Epidermal melanocyte (primary cell): Measurements from ENCODE around the gene AFAP1.
A peak's percentile ranks its signal among the peaks of the same experiment; 100 is the strongest.

ENCODE experiments used
- DNase-seq: peaks from one replicate; pipeline ENCODE4 v3.0.0; 2011; ENCODE audit warnings: low spot score; ENCODE audit not compliant: insufficient read length

The AFAP1 gene

GRCh38 chr4:7719354-7720174 is 220.1 kb downstream of the AFAP1 start:
- peak; percentile 76 for DNase-seq

DNA sequence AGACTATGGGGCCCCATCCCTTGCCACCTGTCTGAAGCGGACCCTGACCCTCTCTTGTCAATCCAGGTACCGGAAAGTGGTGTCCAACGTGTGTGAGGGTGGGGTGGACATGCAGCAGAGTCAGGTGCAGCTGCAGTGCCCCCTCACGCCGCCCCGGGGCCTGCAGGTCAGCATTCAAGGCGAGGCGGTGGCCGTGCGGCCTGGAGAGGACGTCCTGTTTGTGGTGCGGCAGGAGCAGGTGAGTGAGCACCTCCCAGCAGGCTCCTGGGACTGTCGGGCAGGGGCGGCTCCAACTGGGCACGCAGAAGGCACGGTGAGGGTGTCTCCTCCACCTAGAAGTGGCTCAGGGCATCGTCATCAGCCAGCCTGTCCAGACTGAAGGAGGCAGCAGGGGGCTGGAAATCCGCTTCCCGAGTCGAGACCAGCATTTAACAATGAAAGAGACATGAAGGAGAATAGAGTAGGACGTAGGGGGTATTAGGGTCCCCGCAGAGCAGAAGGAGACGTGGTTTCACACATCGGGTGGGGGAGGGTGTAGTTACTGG is 221.6 kb downstream of the AFAP1 start:
- no peak for DNase-seq

GRCh38 chr4:7717161-7717560 is 222.5 kb downstream of the AFAP1 start:
- no peak for DNase-seq

DNA sequence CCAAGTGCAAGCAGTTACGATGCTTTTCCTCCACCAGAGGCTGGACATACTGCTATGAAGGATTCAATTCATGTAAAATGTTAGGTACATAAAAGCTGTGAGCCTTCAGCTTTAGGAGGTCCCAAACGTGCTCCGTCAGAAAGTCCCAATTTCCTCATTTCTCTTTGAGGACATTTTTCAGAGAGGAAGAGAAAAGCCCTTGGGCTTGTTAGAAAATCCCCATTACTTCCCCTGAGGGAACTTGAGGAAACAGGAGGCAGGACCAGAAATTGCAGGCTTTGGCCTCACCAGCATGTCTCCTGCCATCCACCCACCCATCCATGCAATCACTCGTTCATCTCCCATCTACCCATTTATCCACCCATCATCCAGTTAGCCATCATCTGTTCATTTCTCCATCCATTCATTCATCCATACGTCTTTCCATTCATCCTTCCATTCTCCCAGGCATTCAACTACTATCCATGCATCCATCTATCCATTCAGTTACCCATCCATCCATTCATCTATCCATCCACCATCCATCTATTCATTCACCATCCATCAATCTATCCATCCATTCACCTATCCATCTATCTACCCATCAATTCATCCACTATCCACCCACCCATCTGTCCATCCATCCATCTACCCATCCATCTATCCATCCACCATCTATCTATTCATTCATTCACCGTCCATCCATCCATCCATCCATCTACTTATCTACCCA is 223.5 kb downstream of the AFAP1 start:
- no peak for DNase-seq

GRCh38 chr4:7715271-7716009 is 224.2 kb downstream of the AFAP1 start:
- no peak for DNase-seq

GRCh38 chr4:7714738-7715137 is 224.9 kb downstream of the AFAP1 start:
- no peak for DNase-seq

DNA sequence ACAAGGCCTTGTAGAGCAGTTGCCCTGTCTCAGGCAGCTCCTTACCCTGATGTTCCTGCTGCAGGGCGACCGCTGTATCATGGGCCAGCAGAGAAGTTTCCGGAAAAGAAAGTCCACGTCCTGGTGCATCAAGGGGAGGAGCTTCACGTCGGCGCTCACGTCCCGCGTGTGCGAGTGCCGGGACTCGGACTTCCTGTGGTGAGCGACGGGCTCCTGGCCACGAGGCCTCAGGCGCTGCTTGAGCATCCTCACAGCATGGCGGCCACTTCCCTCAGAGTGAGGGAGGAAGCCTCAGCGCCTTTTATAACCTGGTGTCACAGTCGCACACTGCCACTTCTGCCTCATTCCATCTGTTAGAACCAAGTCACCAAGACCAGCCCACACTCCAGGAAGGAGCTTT is 225.5 kb downstream of the AFAP1 start:
- DNase-seq = no peak

DNA sequence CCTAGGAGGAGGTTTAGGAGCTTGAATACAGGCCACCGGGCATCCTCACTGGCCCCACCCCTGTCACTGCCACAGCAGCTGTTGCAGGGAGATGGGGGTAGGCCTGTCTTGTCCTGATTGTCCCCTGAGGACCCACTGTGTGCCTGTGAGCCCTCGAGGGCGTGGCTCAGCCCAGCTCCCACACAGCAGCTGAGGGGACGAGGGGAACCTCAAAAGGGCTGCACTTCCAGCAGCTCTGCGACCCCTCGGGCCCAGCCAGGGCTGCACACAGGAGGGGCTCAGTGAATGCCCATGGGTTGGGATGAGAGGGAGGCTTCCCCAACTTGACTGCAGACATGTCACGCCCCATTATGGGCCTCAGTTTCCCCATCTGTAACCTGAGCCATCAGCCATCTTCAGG is 225.9 kb downstream of the AFAP1 start:
- DNase-seq = no peak

DNA sequence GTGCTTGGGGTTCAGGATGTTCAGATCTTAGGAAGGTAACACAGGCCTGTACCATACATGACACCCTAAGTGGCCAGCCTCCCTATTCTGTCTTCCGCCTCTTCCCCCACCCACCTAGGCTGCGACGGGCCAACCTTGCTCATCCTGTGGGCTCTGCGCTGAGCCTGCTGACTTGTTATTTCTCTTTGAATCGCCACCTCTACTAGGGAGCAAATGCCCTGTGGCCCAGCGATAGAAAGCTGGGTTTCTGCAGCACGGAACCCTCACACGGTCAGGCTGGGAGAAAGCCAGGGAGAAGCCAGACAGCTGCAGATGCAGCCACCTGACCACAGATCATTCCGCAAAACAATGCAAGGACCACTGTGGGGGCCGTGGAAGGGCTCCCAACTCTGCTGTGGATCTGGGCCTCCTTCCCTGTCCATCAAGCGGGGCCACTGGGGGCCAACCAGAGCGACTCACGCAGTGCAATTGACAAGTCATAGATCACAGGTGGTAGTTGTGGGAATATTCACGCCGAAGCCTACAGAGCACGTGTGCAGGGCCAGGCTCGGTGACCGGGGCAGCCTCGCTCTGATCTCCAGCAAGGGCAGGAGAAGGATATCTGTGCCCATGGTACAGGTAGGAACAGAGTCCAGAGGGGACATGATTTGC is 227.5 kb downstream of the AFAP1 start:
- no peak for DNase-seq

DNA sequence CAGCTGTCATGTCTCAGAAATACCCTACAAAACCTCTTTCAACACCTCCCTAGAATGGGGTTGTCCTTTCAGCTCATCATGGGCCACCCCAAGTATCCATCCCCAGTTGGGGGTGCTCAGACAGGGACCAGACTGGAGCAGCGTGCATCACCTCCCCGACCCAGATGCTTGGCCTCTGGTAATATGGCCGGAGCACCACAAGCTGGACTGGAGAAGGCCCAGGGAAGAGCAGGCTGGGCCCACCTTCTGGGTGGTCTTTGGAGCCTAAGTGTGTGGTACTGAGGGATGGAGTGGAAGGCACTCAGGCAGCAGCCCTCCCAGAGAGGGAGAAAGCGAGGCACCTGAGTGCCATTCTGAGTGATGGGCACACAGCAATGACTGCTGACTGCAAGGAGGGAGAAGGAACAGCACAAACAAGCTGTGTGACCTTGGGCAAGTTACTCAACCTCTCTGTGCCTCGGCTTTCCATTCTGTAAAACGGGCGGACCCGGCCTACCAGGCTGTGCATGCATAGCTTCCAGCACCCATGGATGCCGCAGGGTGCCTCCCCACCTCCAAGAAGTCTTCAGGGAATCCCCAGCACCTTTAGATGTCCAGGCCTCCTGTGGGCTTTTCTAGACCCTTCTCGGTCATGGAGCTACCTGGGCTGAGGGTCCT is 228.2 kb downstream of the AFAP1 start:
- DNase-seq = no peak

GRCh38 chr4:7710576-7711306 is 228.9 kb downstream of the AFAP1 start:
- DNase-seq = no peak

GRCh38 chr4:7710126-7710525 is 229.5 kb downstream of the AFAP1 start:
- no peak for DNase-seq

DNA sequence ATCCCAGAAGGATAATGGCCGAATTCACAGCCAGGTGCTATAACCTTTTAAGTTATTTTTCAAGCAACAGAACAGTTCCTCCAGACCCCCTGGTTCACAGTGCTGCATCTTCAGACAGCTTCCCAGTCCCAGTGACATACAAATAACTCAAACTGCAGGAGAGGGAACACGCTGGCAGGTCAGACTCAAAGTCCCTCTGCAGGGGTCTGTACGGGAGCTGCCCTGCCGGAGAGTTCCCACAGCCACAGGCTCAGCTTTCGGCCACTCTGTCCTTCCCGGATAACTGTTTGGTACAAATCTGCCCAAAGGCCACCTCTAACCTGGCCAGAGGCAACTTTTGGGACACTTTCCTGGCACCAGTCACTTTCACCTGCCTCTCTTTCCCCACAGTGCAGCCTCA is 230.2 kb downstream of the AFAP1 start:
- no peak for DNase-seq

GRCh38 chr4:7708981-7709380 is 230.7 kb downstream of the AFAP1 start:
- no peak for DNase-seq
